Measurements from ENCODE around the gene KIF17. TPM values are rescaled to one million over a fixed set of nuclear protein-coding genes. Genes with fewer than 3 reads are reported as not detected.

The KIF17 gene
- total RNA-seq, 1 donor from 2014 or later: 0.09 TPM

DNA sequence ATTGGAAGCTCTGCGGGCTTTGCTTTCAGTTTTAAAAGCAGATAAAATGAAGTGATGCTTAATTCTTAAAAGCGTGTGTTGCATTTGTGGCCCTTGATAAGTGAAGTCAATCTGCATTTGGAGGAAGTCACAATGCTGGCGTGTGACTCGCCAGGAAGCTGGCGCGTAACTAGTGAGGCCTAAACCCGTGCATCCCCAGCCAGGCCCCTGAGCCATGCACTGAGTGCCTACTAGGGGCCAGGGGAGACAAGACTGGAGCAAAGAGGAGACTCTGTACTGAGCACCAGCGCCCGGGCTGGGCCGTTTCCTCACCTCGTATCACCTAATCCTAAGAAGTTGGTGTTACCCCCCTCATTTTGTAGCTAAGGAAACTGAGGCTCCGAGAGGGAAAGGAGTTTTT is 52.1 kb downstream of the KIF17 start:
- Mint-ChIP-seq H3K36me3 (ENCODE audit: low read depth) (peaks cover 3% of the 10 kb centered on the region), H3K9me3 (no peaks in the 10 kb centered on the region), H3K27ac (no peak overlapping the region), H3K4me3 (ENCODE audit: low read depth) (no peak overlapping the region), H3K27me3 (ENCODE audit: low read depth) (no peaks in the 10 kb centered on the region), H3K4me1 (ENCODE audit: low read depth) (peaks cover 13% of the 10 kb centered on the region)
- DNase-seq (ENCODE audit: low spot score): no peak
- intact Hi-C loops (cut with micrococcal nuclease): no loop called here

DNA sequence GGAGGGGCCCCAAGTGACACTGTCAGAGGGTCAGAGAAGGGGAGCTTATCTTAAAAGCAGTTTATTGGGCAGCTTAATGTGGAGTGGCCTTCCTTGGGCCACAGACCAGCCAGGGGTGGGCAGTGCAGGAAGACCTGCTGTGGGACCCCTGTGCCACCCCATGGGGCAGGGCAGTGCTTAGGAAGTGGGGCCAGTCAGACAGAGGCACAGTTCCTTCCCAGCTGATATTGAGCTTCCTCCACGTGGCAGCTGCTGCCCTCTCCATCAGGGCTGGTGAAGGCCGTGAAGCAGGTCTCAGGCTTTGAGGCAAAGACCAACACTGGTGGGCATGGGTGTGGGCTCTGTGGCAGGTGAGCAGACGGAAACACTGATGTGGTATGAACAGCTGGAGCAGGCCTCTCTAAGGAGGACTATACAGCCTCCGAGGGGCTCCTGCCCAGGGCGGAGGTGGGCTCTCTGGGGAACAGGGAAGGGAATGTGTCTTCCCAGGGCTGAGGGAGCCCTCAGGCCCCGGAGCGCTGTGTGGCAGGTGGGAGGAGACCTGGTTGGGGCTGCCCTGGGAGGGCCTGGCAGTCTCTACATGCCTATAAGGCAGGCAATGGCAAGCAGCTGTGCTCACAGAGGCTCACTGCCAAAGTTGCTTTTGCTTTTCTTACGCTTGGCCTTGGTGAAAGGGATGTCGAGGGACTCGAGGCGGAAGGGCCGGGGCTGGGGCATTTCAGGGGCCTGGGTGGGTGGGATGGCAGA is 53.7 kb downstream of the KIF17 start:
- no peak overlapping the region for H3K27ac Mint-ChIP-seq
- intact Hi-C loops (cut with micrococcal nuclease): no loop called here

DNA sequence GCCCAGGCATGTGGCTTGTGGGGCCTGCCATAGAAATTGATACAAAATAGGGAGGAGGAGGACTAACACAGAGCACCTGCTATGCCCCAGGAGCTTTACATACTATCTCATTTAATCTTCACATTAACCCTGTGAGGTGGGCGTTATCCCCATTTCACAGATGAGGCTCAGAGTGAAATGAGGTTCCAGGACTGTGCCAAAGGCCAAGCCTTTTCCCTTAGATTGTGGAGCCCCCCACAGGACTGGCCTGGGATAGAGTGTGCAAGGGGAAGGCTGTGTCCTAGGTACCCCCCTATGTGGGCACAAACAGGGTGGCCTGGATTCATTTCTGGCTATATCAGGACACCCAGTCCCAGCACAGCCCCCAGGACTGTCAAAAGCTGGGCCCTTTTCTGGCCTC is 54.4 kb downstream of the KIF17 start:
- peaks cover 23% of the 10 kb centered on the region for H3K36me3 Mint-ChIP-seq (ENCODE audit: low read depth)
- peaks cover 28% of the 10 kb centered on the region for H3K4me1 Mint-ChIP-seq (ENCODE audit: low read depth)
- peak overlapping the region; percentile 94 for H3K4me3 Mint-ChIP-seq (ENCODE audit: low read depth)
- H3K9me3 Mint-ChIP-seq: no peaks in the 10 kb centered on the region
- intact Hi-C loops (cut with micrococcal nuclease): no loop called here
- no peak for DNase-seq (ENCODE audit: low spot score)
- no peaks in the 10 kb centered on the region for H3K27me3 Mint-ChIP-seq (ENCODE audit: low read depth)
- no peak overlapping the region for H3K27ac Mint-ChIP-seq

More for the DNA sequence above, 53.7 kb downstream of the KIF17 start:
- DNase-seq (ENCODE audit: low spot score): no peak
- no peaks in the 10 kb centered on the region for H3K27me3 Mint-ChIP-seq (ENCODE audit: low read depth)
- H3K36me3 Mint-ChIP-seq (ENCODE audit: low read depth): peaks cover 19% of the 10 kb centered on the region
- H3K4me1 Mint-ChIP-seq (ENCODE audit: low read depth): peaks cover 28% of the 10 kb centered on the region
- no peaks in the 10 kb centered on the region for H3K9me3 Mint-ChIP-seq
- H3K4me3 Mint-ChIP-seq (ENCODE audit: low read depth): no peak overlapping the region

DNA sequence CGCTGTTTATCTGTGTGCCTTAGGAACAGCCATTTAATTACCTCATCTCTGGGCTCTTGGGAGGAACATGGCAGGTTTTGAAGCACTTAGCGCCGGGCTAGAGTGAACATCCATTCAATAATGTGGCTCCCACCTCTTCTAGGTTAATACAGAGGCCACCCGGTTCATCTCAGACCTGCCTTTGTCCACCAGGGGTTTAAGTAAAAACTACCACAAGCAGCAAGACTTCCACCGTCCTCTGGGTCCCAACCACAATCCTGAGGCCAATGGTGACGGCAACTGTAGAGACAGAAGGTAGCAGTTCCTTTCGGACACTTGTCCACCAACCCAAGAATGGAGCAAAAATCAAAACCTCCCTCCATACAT is 55.7 kb downstream of the KIF17 start:
- Mint-ChIP-seq H3K27ac (peak overlapping the region; percentile 96), H3K36me3 (ENCODE audit: low read depth) (peaks cover 34% of the 10 kb centered on the region), H3K4me3 (ENCODE audit: low read depth) (peak overlapping the region; percentile 94), H3K27me3 (ENCODE audit: low read depth) (no peaks in the 10 kb centered on the region), H3K4me1 (ENCODE audit: low read depth) (peaks cover 30% of the 10 kb centered on the region), H3K9me3 (no peaks in the 10 kb centered on the region)
- DNase-seq (ENCODE audit: low spot score): no peak
- intact Hi-C loops (cut with micrococcal nuclease): no loop called here

DNA sequence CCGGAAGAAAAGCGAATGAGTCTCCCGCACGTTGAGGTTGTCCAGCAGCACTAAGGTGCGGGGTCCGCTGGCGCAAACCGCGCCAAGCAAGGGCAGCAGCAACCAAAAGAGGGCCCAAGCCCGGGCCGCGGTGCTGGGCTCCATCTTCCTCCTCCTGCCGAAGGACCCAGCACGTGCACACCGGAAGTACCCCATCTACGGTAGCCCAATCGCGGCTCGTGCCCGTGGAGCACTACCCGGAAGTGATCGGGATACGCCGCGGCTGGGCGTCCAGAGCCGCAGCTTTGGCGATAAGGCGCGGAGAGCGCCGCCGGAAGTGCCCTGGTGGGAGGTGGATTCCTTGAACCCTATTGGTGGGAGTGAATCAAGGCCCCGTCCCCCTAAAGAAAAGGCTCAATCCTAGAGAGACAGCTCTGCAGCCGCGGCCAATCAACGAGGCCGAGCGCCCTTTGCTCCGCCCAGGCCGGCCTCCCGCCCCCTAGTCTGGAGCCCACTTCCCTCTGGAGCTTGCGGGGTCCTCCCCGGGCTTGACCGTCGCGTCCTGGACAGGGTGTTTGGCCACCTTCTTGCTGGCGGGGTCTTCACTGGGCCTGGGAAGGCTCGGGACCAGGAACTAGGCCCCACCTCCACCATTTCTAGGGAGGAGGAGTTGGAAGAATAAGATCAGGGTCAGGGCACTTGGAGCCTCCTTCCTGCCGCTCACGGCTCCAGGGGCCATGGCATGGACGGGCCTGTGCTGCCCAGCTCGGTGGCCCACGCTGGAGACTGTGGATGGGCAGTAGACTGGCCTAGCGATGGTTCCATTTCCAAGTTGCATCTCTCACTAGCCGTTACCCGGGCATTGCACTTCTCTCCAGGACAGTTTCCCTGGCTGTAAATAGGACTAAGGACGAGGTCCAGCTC is 56.3 kb downstream of the KIF17 start, which contains the start of gene DDOST:
TSS of gene DDOST (minus strand) at position 163 of the 903 bp plus-strand sequence. CDS start at position 144, 19 bp downstream.
- Mint-ChIP-seq H3K27me3 (ENCODE audit: low read depth) (no peaks in the 10 kb centered on the region), H3K4me3 (ENCODE audit: low read depth) (peak within 1 kb of the TSS; percentile 94), H3K36me3 (ENCODE audit: low read depth) (peaks cover 41% of the 10 kb centered on the region), H3K9me3 (no peaks in the 10 kb centered on the region), H3K27ac (peak within 1 kb of the TSS; percentile 96), H3K4me1 (ENCODE audit: low read depth) (peaks cover 30% of the 10 kb centered on the region)
- intact Hi-C loops (cut with micrococcal nuclease): no loop called here
- DNase-seq (ENCODE audit: low spot score): peak; percentile 94

DNA sequence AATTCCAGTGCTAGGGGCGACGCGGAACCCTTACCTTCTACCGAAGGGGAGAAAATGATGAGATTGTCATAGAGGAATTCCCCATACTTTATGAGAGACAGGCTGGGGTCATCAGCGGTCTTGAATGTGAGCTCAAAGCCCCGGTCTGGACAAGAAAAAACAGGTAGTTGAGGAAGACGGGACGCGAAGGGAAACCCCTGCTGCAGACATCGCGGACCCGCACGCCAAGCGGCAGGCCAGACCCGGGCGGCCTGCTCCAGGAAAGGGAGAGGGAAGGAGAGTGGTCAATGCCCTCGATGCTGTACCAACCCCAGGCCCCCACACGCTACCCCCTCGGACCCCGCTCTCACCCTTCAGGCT is 57.0 kb downstream of the KIF17 start:
- H3K27ac Mint-ChIP-seq: peak overlapping the region; percentile 96
- peaks cover 30% of the 10 kb centered on the region for H3K4me1 Mint-ChIP-seq (ENCODE audit: low read depth)
- DNase-seq (ENCODE audit: low spot score): no peak
- intact Hi-C loops (cut with micrococcal nuclease): no loop called here
- H3K4me3 Mint-ChIP-seq (ENCODE audit: low read depth): peak overlapping the region; percentile 94
- H3K9me3 Mint-ChIP-seq: no peaks in the 10 kb centered on the region
- no peaks in the 10 kb centered on the region for H3K27me3 Mint-ChIP-seq (ENCODE audit: low read depth)
- H3K36me3 Mint-ChIP-seq (ENCODE audit: low read depth): peaks cover 46% of the 10 kb centered on the region

DNA sequence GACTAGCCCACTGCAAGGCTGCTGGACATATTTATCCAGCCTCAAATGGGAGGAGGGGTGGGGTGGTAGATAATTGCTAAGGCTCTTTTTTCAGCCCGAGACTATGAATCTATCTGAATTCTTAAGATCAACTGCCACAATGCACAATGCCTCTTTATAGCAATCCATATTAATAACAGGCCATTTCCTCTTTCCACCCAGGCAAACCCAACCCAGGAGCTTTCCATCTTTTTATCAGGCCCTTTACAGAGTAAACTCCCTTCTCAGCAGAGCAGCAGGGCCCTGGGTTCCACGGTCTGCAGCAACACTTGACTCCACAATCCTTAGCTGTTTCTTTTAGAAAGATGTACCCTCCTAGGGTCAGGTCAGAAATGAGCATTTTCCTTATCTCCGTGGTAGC is 57.4 kb downstream of the KIF17 start:
- Mint-ChIP-seq H3K36me3 (ENCODE audit: low read depth) (peaks cover 51% of the 10 kb centered on the region), H3K9me3 (no peaks in the 10 kb centered on the region), H3K27me3 (ENCODE audit: low read depth) (no peaks in the 10 kb centered on the region), H3K4me3 (ENCODE audit: low read depth) (peak overlapping the region; percentile 94), H3K4me1 (ENCODE audit: low read depth) (peaks cover 30% of the 10 kb centered on the region), H3K27ac (peak overlapping the region; percentile 96)
- DNase-seq (ENCODE audit: low spot score): no peak
- intact Hi-C loops (cut with micrococcal nuclease): no loop called here

DNA sequence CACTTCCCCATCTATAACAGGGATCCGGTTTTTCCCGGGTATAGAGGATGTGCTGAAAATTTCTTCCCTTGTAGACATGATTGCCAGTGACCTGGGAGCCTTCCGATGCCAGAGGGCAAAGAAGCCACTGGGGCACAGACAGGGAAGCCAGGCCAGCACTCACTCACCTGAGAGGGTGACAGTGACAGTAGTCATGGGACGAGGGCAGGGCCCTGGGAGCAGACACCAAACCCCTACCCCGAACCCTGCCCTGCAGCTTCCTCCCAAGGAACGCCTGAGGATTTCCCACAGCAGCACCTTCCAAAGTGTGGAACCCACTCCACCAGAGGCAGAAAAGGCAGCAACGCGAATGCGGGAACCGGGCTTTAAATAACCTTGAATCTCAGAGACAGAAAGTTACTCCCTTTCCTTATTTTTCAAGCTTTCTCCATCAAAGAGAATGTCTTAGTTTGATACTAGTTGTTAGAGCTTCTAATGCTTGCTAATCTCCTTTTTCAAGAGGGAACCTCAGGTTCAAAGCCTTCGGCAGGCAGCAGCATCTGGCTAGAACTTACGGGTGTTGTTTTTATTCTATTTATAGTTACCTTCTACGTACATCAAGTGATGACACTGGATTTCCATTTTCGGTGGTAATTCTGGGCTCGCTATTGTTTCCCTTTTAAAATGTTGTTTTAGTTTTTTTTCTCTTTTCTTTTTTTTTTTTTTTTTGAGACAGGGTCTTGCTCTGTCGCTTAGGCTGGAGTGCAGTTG is 59.5 kb downstream of the KIF17 start:
- H3K4me3 Mint-ChIP-seq (ENCODE audit: low read depth): no peak overlapping the region
- H3K36me3 Mint-ChIP-seq (ENCODE audit: low read depth): peaks cover 69% of the 10 kb centered on the region
- intact Hi-C loops (cut with micrococcal nuclease): no loop called here
- no peak for DNase-seq (ENCODE audit: low spot score)
- H3K27ac Mint-ChIP-seq: no peak overlapping the region
- no peaks in the 10 kb centered on the region for H3K27me3 Mint-ChIP-seq (ENCODE audit: low read depth)
- H3K9me3 Mint-ChIP-seq: no peaks in the 10 kb centered on the region
- peaks cover 30% of the 10 kb centered on the region for H3K4me1 Mint-ChIP-seq (ENCODE audit: low read depth)

DNA sequence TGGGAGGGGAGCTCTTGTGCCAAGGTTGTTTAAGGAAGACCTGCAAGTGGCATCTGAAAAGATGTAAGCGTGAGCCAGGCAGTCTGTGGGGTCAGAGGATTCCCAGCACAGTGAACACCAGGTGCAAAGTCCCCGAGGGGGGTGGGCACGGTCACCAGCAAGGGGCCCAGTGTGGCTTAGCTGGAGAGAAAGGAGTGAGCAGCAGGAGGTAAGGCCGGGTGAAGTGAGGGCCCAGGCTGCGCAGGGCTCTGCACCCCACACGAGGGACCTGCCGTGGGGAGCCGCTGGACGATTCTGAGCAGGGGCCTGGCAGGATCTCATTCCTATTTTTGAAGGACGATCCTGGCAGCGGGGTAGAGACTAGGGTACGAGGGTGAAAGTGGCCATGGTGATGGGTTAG is 60.8 kb downstream of the KIF17 start:
- Mint-ChIP-seq H3K4me1 (ENCODE audit: low read depth) (peaks cover 22% of the 10 kb centered on the region), H3K27ac (no peak overlapping the region), H3K36me3 (ENCODE audit: low read depth) (peaks cover 82% of the 10 kb centered on the region), H3K9me3 (no peaks in the 10 kb centered on the region), H3K27me3 (ENCODE audit: low read depth) (no peaks in the 10 kb centered on the region), H3K4me3 (ENCODE audit: low read depth) (no peak overlapping the region)
- no peak for DNase-seq (ENCODE audit: low spot score)
- intact Hi-C loops (cut with micrococcal nuclease): no loop called here

DNA sequence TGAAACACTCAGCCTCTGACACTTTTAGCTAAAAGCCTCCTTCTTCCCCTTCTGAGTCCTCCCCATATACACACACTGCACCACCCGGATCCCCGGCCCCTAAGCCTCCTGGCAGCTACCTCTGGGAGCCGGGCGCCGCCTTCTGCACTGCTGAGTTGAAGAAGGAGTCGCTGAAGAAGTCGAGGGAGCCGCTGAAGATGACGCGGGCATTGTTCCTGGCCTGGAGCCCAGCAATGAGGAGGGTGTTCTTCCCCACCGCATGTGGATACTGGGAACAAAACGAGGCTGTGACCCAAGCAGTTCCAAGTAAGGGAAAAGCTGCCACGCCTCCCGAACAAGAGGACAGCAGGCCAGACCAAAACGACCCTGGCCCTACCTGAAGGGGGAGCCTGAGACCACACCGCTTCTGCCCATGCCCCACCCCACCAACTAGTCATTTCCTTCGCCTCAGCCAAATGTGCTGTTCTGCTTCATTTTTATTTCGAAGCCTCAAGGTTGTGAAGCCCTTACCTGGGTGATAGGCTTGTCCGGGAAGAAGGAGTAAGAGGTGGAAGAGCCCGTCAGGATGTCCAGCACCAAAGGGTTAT is 63.6 kb downstream of the KIF17 start:
- H3K27me3 Mint-ChIP-seq (ENCODE audit: low read depth): no peaks in the 10 kb centered on the region
- peaks cover 4% of the 10 kb centered on the region for H3K4me1 Mint-ChIP-seq (ENCODE audit: low read depth)
- no peak overlapping the region for H3K27ac Mint-ChIP-seq
- no peaks in the 10 kb centered on the region for H3K9me3 Mint-ChIP-seq
- no peak overlapping the region for H3K4me3 Mint-ChIP-seq (ENCODE audit: low read depth)
- no peak for DNase-seq (ENCODE audit: low spot score)
- intact Hi-C loops (cut with micrococcal nuclease): no loop called here
- peaks cover 87% of the 10 kb centered on the region for H3K36me3 Mint-ChIP-seq (ENCODE audit: low read depth)

DNA sequence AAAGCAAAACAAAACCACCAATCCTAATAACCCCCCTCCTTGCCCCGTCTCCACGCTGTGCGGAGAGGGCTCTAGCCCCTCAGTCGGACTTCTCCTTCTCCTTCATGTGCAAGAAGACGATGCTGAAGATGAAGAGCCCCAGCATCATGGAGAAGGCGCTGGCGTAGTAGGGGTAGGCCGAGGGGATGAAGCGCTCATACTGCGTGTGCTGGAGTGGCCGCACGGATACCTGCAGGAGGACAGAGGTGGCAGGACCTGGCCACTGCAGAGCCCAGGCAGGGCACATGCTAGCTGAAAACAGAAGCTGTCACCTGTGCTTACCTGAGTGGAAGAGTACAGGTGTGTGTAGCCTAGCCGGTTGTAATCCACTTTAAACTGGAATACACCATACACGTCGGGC is 65.5 kb downstream of the KIF17 start:
- peaks cover 1% of the 10 kb centered on the region for H3K4me1 Mint-ChIP-seq (ENCODE audit: low read depth)
- intact Hi-C loops (cut with micrococcal nuclease): no loop called here
- no peak for DNase-seq (ENCODE audit: low spot score)
- no peak overlapping the region for H3K27ac Mint-ChIP-seq
- no peak overlapping the region for H3K4me3 Mint-ChIP-seq (ENCODE audit: low read depth)
- no peaks in the 10 kb centered on the region for H3K27me3 Mint-ChIP-seq (ENCODE audit: low read depth)
- H3K36me3 Mint-ChIP-seq (ENCODE audit: low read depth): peaks cover 82% of the 10 kb centered on the region
- no peaks in the 10 kb centered on the region for H3K9me3 Mint-ChIP-seq

DNA sequence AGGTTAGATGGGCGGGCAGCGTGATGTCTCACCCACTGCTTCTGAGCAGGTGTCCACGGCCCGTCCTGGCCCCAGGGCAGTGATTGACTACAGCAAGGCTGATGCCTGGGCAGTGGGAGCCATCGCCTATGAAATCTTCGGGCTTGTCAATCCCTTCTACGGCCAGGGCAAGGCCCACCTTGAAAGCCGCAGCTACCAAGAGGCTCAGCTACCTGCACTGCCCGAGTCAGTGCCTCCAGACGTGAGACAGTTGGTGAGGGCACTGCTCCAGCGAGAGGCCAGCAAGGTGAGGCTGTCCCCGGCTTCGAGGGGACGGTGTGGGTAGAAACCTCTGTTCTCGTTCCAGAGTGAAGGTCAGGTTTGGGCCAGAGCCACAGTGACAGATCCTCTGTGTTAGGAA is 68.9 kb downstream of the KIF17 start:
- Mint-ChIP-seq H3K4me3 (ENCODE audit: low read depth) (no peak overlapping the region), H3K9me3 (no peaks in the 10 kb centered on the region), H3K27me3 (ENCODE audit: low read depth) (no peaks in the 10 kb centered on the region), H3K27ac (no peak overlapping the region), H3K36me3 (ENCODE audit: low read depth) (peaks cover 51% of the 10 kb centered on the region), H3K4me1 (ENCODE audit: low read depth) (no peaks in the 10 kb centered on the region)
- DNase-seq (ENCODE audit: low spot score): no peak
- intact Hi-C loops (cut with micrococcal nuclease): no loop called here

All from activated T-helper 2 cell treated with anti-CD3 and anti-CD28 coated beads, Interferon-gamma antibody, Interleukin-2, Interleukin-4, amounts not matched to agents 10 μg/mL and 5 μg/mL and 100 μg/mL, durations not matched to agents 14 hours and 24 hours and 36 hours (primary cell).